ENCODE data around the gene MAP1LC3C.

The MAP1LC3C gene

GRCh38 chr1:242019018-242019417 lies 20.1 kb upstream of the MAP1LC3C start:
- DNase-seq (ENCODE audit: low spot score) = no peak
- ChIA-PET CTCF (interaction anchor here (0.6 to 1.3 kb wide), 2 partner anchors 123 to 285 kb away, joined by 3 to 4 read pairs; no protein-coding TSS in a partner anchor), POLR2A (ENCODE audit: low non-redundant PET) (no interaction called here)
- H3K27ac ChIP-seq = no peak overlapping the region
- TF ChIP-seq CTCF (conservative IDR thresholded peaks at IDR 0.05; ENCODE audit: low read depth) = no peak

- TF ChIP-seq CTCF (conservative IDR thresholded peaks at IDR 0.05; ENCODE audit: low read depth) = peak; percentile 69
- ChIA-PET CTCF (interaction anchor here (0.6 kb wide), 1 partner anchor 25 kb away, joined by 8 read pairs; no protein-coding TSS in a partner anchor), POLR2A (ENCODE audit: low non-redundant PET) (no interaction called here)
- H3K27ac ChIP-seq = no peak overlapping the region
- peak; percentile 64 for DNase-seq (ENCODE audit: low spot score)
These were observed 18.8 kb upstream of the MAP1LC3C start for GRCh38 chr1:242017580-242018233.

- TF ChIP-seq CTCF (conservative IDR thresholded peaks at IDR 0.05; ENCODE audit: low read depth) = no peak
These were observed 17.6 kb upstream of the MAP1LC3C start for GRCh38 chr1:242016479-242016878.

GRCh38 chr1:242011894-242012660 lies 13.2 kb upstream of the MAP1LC3C start:
- no peak for DNase-seq (ENCODE audit: low spot score)
- CTCF ChIA-PET = interaction anchor here (0.7 to 1.0 kb wide), 2 partner anchors 16 to 116 kb away, joined by 3 to 4 read pairs; no protein-coding TSS in a partner anchor
- no peak overlapping the region for H3K27ac ChIP-seq
- POLR2A ChIA-PET (ENCODE audit: low non-redundant PET) = interaction anchor here (0.7 kb wide), 1 partner anchor 416 kb away, joined by 3 read pairs; no protein-coding TSS in a partner anchor
- no peak for TF ChIP-seq CTCF (conservative IDR thresholded peaks at IDR 0.05; ENCODE audit: low read depth)

More at GRCh38 chr1:242016479-242016878, 17.6 kb upstream of the MAP1LC3C start:
- CTCF ChIA-PET = no interaction called here
- no peak for DNase-seq (ENCODE audit: low spot score)
- POLR2A ChIA-PET (ENCODE audit: low non-redundant PET) = no interaction called here
- H3K27ac ChIP-seq = no peak overlapping the region

GRCh38 chr1:242008826-242009495 lies 10.1 kb upstream of the MAP1LC3C start:
- TF ChIP-seq CTCF (conservative IDR thresholded peaks at IDR 0.05; ENCODE audit: low read depth) = no peak
- POLR2A ChIA-PET (ENCODE audit: low non-redundant PET) = no interaction called here
- DNase-seq (ENCODE audit: low spot score) = no peak
- CTCF ChIA-PET = no interaction called here
- H3K27ac ChIP-seq = no peak overlapping the region

GRCh38 chr1:242006976-242007375 lies 8.1 kb upstream of the MAP1LC3C start:
- TF ChIP-seq CTCF (conservative IDR thresholded peaks at IDR 0.05; ENCODE audit: low read depth) = no peak
- CTCF ChIA-PET = interaction anchor here (0.6 kb wide), 1 partner anchor 10 kb away, joined by 3 read pairs; no protein-coding TSS in a partner anchor
- H3K27ac ChIP-seq = no peak overlapping the region
- POLR2A ChIA-PET (ENCODE audit: low non-redundant PET) = no interaction called here
- no peak for DNase-seq (ENCODE audit: low spot score)
